Stimulated activated CD4-positive, alpha-beta T cell treated with anti-CD3 and anti-CD28 coated beads, Interleukin-15, amount 100 ng/mL, for 24 hours (primary cell): ENCODE data around the gene TRMO.
"Not testable (repeated sequence)": the region's sequence is repeated elsewhere in the genome, so short reads cannot be mapped to it uniquely, and the experiment has no call there.

Experiments used
- DNase-seq: peaks from one replicate; pipeline ENCODE4 v3.0.0-alpha.2; 2020

TRMO gene, protein sequence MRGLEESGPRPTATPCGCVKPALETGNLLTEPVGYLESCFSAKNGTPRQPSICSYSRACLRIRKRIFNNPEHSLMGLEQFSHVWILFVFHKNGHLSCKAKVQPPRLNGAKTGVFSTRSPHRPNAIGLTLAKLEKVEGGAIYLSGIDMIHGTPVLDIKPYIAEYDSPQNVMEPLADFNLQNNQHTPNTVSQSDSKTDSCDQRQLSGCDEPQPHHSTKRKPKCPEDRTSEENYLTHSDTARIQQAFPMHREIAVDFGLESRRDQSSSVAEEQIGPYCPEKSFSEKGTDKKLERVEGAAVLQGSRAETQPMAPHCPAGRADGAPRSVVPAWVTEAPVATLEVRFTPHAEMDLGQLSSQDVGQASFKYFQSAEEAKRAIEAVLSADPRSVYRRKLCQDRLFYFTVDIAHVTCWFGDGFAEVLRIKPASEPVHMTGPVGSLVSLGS

DNA sequence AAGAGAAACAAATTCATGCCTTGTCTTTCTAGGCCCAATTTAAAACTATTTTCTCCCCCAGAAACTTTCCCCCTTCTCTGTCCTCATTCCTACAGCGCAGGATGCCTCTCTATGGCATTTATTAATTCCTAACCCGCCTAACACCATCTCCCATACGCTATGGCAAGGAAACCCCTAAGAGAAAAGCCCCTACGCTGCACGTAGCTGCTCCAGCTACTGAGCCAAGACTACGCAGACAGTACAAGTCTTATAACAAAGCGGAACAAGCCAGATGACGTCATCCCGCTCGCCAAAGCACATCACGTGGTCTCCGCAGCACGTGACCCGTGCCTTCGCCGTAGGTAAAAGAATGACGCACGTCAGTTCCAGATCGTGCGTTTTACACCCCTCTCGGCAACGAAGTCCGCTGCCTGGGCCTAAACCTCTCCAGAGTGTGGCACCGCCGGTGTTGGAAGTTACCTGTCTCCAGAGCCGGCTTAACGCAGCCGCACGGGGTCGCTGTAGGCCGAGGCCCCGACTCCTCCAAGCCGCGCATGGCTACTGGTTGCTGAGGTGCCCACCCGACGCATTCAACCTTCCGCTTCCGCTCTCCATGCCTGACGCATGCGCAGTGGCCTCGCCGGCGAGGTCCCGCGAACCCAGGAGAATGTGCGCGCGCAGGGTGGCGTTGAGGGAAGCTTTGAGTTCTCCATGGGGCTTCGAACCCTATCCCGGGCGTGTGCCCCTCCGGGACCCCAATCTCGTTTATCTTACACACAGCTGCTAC lies at the start of gene TRMO:
TSS of gene TRMO (minus strand) at position 542 of the 766 bp plus-strand sequence. CDS start at position 535, 7 bp downstream.
- DNase-seq: peak; percentile 99

DNA sequence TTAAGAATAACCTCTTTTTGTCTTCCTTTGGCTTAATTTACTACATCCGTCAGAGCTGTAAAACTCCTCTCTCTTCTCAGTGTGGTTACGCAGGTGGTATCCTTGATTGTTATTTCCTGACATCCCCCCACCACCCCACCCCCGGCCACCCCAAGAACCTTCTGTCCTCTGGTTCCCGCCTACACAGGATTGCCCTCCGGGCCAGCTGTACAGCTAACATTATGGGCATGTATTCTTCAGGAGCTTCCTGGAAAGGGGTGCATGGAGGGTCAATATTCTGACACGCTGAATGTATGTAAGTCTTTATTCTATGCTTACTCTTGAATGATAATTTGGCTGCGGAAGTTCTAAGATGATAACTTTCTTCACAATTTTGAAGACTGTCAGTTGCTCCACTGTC lies 47.9 kb upstream of the TRMO start:
- DNase-seq: no peak

DNA sequence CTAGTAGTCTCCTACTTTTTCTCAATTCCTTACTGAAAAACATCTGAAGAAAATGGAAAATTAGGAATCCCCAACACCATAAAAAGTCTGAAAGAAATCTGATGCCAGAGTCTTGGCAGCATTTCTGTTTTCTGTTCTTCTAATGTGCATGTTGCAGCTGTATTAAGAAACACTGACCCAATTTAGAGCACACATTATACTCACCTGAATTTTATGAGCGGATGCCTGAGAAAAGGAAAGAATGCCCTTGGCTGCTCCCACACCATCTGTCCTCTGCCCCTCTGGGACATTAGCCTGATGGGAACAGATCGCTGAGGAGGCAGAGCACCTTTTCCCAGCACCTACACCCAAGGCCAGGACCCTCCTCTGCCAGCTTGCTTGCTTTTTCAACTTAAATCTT lies 46.7 kb upstream of the TRMO start:
- DNase-seq: no peak

DNA sequence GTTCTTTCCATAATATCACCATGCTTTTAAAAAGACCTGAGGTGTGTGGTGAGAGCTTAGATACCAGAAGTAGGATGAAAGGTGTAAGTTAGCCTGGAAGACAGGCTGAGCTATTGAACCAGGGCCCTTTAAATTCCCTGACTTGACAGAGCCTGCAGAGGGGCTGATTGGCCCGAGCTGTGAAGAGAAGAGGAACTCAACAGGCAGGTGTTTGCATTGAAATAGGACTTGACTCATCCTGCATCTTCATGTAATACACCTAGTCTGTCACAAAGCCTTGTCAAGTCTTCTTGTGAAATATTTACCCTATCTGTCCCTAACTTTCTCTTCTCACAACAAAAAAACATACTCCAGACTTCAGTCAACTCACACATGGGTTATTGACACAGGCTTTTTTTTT lies 44.2 kb upstream of the TRMO start:
- DNase-seq: no peak

DNA sequence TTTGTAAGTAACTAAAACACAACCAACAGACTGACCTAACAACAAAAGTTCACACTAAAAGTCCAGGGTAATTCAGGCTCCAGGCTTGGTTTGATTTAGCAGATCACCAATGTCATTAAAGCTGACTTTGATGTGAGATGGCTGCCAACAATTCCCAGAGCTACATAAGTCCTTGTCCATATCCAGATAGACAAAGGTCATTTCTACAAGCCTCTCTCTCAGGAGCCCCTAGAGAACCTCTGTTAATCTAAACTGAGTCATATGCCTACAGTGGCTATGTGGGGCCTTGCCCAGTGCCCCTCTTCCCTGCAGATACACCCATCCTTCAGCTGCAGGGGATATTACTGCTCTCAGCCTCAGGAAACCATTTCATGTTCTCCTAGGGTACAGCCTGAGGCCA lies 42.6 kb upstream of the TRMO start:
- no peak for DNase-seq

DNA sequence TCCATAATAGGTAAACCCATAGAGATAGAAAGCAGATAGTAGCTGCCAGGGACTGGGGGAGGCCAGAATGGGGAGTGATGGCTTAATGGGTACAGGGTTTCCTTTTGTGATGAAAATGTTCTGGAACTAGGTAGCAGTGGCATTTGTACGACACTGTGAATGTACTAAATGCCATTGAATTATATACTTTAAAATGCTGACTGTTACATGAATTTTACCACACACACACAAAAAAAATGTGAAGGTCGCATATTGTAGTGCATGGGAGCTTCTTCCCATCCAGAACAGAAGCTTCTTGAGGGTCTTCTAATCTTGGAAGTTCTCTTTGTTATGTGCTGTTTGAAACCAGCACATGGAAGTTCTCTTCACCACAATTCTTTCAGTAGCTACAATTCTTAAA lies 40.9 kb upstream of the TRMO start:
- DNase-seq: no peak

DNA sequence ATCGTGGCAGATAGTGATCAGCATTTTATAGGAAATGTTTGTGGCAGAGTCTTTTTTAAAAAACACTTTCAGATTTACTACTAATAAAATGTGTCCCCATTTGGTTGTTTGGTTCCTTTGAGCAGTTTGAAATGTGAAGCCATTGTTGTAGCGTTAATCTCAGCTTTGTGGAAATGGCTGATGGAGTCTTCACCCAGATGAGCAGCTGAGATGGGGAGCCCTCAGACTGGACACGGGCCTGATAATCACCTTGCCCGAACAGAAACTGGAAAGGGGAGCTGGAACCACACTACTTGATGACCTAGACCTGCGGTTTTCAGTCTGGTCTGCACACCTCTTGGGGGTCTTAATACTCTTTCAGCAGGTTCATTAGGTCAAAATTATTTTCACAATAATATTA lies 40.3 kb upstream of the TRMO start:
- DNase-seq: no peak

DNA sequence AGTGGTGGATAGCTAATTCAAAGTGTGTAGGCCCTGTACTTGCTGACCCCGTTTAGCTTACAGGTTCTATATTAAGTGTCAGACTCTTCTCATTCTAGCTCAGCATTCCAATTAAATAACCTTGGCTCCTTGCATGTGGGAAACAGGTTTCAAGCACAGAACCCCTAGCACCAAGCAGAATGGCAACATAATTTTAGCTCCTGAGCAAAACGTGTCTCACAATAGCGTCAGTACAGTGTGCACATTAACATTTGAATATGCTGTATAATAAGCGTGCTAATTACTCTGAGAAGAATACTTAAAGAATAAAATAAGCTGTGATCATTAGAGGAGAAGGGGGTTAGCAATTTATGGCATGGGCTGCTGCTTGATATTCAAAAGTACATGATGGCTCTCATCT lies 39.8 kb upstream of the TRMO start:
- no peak for DNase-seq

DNA sequence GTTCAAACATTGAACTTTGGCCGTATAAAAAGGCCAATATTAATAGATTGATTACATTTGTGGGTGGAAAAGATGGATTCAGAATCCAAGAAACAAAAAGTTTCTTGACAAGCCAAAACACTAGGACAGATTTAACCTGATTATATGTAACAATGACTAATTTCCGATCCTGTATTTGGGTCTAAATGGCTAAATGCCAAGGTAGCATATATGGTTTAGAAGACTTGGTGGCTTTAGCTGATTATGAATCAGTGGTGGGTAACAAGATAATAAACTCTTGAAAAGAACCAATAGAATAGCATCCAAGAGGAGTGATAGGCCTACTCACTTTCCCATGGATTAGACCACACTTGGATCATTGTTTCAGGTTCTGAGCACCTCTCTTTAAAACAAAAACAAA lies 39.1 kb upstream of the TRMO start:
- no peak for DNase-seq

DNA sequence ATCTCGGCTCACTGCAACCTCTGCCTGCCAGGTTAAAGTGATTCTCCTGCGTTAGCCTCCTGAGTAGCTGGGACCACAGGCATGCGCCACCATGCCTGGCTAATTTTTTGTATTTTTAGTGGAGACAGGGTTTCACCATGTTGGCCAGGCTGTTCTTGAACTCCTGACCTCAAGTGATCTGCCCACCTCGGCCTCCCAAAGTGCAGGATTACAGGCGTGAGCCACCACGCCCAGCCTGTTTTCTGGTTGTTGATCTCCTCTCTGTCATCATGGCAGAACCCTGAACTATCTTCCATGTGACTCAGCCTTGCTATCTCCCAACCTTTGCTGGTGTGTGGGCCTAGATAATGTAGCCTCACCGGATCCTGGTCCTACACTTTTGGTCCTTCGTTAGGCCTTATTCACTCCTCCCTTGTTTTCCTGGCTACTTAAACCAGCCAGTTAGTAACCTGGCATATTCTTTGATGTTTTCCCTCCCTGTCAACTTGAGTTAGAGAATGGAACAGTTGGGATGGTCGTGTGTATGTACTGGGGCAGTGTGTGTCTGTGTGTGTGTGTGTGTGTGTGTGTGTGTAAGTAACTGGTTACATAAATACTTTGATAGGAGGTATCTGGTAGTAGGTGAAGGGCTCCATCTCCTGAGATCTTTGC lies 38.5 kb upstream of the TRMO start:
- not testable (repeated sequence) for DNase-seq

DNA sequence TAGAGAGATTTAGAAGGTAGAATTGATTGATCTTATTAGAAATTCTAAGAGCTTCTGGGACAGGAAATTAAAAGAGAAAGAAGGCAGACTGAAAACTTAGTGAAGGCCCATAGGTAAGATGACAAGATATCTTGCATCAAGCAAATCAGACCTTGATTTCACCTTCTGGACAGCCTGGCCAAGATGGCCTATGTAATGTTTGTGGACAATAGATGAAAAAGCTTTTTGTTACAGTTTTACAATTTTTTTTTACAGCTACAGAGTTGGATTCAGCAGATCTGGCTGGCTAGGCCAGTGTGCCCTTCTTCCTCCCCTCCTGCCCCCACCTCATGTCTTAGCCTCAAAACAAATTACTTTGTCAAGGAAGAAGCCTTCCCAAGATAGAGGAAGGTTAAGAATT lies 37.3 kb upstream of the TRMO start:
- DNase-seq: no peak

DNA sequence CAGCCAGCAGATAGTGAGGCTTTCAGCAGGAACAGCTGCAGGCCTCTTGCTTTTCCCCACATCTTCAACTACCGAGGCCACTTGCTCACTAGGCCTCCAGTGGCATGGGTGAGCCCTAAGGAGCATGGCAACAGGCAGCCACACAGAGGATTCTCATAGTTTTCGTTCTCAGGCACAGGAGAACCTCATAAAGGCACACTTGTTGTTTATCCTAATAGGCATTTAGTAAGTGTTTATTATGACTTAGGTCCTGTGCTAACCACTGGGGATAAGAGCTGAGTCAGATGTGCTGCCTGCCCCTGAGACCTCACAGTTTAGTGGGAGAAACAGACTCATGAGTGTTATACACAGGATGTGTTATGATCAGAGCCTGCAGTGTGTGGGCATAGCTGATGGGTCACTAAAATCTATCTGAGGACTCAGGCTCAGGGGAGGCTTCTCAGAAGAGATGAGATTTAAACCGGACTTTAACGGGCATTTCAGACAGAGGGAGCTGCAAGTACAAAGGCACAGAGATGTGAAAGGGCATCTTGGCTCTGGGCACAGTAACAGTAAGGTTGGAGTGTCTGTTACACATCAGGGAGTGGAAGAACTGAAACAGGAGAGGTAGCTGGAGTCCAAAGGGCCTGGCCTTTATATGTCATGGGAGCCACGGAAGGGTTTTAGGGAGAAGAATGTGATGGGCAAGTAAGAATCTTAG lies 36.7 kb upstream of the TRMO start:
- no peak for DNase-seq

DNA sequence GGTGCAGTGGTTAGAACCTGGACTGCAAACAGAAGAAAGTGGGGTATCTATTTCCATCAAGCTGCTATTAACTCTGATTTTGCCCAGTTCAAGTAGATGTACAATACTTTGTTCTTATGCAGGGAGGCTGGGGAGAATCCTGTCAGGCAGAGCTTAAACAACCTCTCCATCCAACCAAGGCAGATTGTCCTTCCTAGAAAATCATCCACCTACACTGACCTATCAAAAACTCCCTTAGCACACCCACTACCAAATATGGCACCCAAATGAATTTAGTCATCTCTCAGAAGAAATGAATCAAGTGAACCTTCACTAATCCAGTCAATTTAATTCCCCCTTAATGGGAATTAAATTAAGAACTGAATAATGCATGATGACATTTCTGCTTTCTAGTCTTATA lies 34.0 kb upstream of the TRMO start:
- DNase-seq: no peak

DNA sequence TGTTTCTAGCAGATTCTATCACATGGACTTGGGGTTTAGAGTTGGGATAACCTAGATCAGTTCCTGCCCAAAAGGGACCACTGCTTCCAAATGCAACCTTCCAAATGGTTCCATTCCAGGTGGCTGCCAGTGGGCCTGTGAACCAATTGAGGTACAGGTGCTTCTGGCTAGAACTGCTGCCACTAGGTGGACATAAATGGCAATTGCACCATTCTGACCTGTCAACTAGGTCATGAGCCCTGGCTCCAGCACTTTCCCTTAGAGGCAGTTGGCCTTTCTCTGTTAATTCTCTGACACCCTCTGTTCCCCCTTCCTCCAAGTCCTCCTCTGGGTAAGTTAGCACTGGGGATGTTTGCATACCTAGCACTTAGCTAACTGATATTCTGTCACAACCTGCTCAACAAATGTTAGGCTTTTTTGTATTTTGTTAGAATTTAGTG lies 32.3 kb upstream of the TRMO start:
- peak; percentile 59 for DNase-seq

DNA sequence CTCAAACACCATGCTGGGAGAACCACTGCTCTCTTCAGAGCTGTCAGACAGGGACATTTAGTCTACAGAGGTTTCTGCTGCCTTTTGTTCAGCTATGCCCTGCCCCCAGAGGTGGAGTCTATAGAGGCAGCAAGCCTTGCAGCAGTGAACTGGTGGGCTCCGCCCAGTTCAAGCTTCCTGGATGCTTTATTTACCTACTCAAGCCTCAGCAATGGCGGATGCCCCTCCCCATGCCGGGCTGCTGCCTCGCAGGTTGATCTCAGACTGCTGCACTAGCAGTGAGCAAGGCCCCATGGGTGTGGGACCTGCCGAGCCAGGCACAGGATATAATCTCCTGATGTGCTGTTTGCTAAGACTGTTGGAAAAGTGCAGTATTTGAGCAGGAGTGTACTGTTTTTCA lies 28.6 kb upstream of the TRMO start:
- not testable (repeated sequence) for DNase-seq

DNA sequence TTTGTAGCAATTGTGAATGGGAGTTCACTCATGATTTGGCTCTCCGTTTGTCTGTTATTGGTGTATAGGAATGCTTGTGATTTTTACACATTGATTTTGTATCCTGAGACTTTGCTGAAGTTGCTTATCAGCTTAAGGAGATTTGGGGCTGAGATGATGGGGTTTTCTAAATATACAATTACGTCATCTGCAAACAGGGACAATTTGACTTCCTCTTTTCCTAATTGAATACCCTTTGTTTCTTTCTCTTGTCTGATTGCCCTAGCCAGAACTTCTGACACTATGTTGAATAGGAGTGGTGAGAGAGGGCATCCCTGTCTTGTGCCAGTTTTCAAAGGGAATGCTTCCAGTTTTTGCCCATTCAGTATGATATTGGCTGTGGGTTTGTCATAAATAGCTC lies 24.8 kb upstream of the TRMO start:
- not testable (repeated sequence) for DNase-seq

DNA sequence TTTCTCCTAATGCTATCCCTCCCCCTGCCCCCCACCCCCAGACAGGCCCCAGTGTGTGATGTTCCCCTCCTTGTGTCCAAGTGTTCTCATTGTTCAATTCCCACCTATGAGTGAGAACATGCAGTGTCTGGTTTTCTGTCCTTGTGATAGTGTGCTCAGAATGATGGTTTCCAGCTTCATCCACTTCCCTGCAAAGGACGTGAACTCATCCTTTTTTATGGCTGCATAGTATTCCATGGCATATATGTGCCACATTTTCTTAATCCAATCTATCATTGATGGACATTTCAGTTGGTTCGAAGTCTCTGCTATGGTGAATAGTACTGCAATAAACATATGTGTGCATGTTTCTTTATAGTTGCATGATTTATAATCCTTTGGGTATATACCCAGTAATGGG lies 23.2 kb upstream of the TRMO start:
- not testable (repeated sequence) for DNase-seq

DNA sequence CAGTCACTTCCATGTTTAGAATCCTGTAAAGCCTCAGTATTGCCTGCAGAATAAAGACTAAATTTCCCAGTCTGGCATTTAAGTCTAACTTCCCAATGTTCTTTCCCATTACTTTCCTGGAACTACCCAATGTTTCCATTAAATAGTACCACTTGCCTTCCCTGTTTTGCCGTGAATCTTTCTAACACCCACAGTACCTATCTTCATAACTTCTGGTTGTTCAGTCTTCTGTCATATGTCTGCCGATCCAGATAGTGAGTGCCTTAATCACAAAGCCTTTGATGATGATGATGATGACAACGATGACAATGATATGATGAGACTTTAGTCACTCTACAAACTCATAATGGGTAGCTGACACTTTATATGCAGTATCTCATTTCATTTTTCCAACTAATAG lies 22.3 kb upstream of the TRMO start:
- DNase-seq: no peak

DNA sequence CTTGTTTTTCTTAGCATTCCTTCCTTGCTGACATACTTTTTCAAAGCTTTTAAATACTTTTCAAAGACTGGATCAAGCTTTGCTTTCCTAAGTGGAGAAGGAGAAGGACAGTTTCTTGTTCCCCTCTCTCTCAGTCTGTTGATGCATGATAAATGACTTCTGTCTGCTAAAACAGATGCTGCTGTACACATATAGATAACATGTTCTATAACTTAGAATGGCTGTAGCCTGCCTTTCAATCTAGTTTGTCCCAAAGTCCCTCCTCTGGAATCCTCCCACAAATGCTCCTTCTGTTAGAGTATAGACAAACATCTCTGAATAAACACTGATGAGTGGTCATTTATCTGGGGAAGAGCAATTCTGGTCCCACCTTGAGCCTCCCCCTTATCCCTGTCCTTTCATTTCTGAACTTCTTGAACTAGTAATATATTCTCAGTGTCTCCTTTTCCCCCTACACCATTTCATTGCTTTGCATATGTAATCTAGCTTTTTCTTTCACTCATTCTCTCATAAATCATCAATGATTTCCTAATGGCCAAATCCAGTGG lies 21.1 kb upstream of the TRMO start:
- DNase-seq: no peak

DNA sequence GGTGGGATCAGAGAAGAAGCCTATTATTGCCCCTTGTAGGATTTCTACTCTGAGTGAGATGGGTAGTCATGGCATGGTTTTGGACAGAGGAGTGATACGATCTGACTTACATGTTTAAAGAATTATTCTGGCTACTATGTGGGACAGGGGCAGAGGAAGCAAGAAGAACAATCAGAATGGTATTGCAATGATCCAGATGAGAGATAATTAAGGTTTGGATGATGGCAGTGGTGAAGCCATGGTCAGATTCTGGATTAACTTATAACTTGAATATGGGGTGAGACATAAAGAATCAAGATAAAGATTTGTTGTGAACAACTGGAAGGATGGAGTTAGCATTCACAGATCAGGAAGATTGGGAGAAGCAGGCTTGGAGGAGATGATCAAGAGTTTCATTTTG lies 19.0 kb upstream of the TRMO start:
- no peak for DNase-seq

DNA sequence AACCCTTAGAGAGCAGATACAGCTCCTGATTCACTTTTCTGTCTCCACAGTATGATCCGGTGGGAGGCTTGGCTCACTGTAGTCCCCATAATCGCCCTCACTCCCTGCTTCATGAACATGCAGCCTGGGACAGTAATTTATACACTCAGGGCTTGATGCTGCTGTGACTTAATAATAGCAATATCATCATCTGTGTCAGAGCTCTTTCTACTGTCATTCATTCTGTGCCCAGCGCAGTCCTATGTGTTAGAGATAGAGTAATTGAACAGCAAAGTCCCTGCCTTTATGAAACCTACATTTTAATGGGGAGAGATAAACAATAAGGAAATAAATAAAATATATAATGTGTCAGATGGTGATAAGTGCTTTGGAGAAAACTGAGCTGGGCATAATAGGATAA lies 18.4 kb upstream of the TRMO start:
- DNase-seq: no peak

DNA sequence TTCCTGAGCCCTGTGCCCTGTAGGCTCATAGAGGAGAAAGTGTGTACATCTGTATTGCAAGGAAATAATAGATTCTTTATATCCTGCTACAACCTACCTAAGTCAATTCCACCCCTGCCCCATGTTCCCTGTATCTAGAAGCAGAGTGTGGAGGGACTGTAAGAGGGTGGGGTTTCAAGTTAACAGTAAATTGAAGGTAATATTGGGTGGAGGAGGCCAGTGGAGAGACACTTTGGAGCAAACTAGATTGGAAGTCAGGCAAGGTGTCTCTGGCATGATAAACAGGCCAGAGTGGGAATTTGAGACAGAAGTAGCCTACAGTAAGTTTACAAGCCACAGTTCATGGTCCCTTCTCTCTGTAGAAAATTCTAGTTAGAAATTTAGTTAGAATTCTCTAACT lies 17.9 kb upstream of the TRMO start:
- no peak for DNase-seq
